ENCODE results near the gene XRN2.

Gene XRN2

GRCh38 chr20:21393166-21393565, 90.0 kb downstream of the XRN2 start:
- no peak overlapping the region for H3K4me3 ChIP-seq (ENCODE audit: low read depth, low read length)
- no peak for TF ChIP-seq CTCF (IDR thresholded peaks at IDR 0.05; ENCODE audit: low read depth, low read length)

- H3K4me3 ChIP-seq (ENCODE audit: low read depth, low read length): no peak overlapping the region
- TF ChIP-seq CTCF (IDR thresholded peaks at IDR 0.05; ENCODE audit: low read depth, low read length): no peak
These were observed 90.8 kb downstream of the XRN2 start for GRCh38 chr20:21393816-21394519.

- no peak overlapping the region for H3K4me3 ChIP-seq (ENCODE audit: low read depth, low read length)
- TF ChIP-seq CTCF (IDR thresholded peaks at IDR 0.05; ENCODE audit: low read depth, low read length): no peak
These were observed 91.4 kb downstream of the XRN2 start for GRCh38 chr20:21394551-21394950.

GRCh38 chr20:21395051-21395665, 92.0 kb downstream of the XRN2 start:
- no peak for TF ChIP-seq CTCF (IDR thresholded peaks at IDR 0.05; ENCODE audit: low read depth, low read length)
- H3K4me3 ChIP-seq (ENCODE audit: low read depth, low read length): no peak overlapping the region

GRCh38 chr20:21395666-21396598, 92.8 kb downstream of the XRN2 start:
- H3K4me3 ChIP-seq (ENCODE audit: low read depth, low read length): no peak overlapping the region

GRCh38 chr20:21396599-21397340, 93.6 kb downstream of the XRN2 start:
- TF ChIP-seq CTCF (IDR thresholded peaks at IDR 0.05; ENCODE audit: low read depth, low read length): no peak
- H3K4me3 ChIP-seq (ENCODE audit: low read depth, low read length): no peak overlapping the region

More at GRCh38 chr20:21395666-21396598, 92.8 kb downstream of the XRN2 start:
- TF ChIP-seq CTCF (IDR thresholded peaks at IDR 0.05; ENCODE audit: low read depth, low read length): no peak

Data from WI38 (cell line).